Bone marrow (tissue), 2 donors: Measurements from ENCODE around the gene USP17L28.
"Not testable (repeated sequence)": the region's sequence is repeated elsewhere in the genome, so short reads cannot be mapped to it uniquely, and the experiment has no call there.

Experiments
- DNase-seq, 2 donors: peaks; one replicate each; lab custom pipeline; 2025; lab: John Stamatoyannopoulos, UW

USP17L28 gene, protein sequence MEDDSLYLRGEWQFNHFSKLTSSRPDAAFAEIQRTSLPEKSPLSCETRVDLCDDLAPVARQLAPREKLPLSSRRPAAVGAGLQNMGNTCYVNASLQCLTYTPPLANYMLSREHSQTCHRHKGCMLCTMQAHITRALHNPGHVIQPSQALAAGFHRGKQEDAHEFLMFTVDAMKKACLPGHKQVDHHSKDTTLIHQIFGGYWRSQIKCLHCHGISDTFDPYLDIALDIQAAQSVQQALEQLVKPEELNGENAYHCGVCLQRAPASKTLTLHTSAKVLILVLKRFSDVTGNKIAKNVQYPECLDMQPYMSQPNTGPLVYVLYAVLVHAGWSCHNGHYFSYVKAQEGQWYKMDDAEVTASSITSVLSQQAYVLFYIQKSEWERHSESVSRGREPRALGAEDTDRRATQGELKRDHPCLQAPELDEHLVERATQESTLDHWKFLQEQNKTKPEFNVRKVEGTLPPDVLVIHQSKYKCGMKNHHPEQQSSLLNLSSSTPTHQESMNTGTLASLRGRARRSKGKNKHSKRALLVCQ

GRCh38 chr4:9348593-9348992 lies at the start of gene USP17L28:
Gene USP17L28 (plus strand): TSS chr4:9348893. CDS start chr4:9348893, 0 bp downstream.
- not testable (repeated sequence) for DNase-seq

GRCh38 chr4:9324191-9324590 lies 24.5 kb upstream of the USP17L28 start:
- DNase-seq, result not testable (repeated sequence)

- DNase-seq, result not testable (repeated sequence)
Observed at GRCh38 chr4:9324865-9325264, 23.8 kb upstream of the USP17L28 start, which contains the start of gene USP17L24. Gene USP17L24 (plus strand): TSS chr4:9325165. CDS start chr4:9325165, 0 bp downstream.

DNA sequence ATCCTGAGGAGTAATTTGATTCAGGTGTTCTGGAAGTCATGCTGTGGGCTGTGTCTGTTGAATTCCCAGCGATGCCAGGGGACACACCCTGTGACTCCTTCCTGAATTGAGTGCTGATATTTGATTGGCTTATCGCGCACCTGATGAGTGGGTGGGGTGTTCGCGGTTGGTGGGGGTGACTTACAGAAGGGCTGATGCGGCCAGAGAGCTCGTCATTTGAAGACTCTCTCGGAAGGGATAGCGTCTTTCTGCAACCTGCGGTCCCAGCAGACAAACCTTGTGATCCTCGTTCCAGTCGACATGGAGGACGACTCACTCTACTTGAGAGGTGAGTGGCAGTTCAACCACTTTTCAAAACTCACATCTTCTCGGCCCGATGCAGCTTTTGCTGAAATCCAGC lies 19.1 kb upstream of the USP17L28 start, which contains the start of gene USP17L25:
TSS of gene USP17L25 (plus strand) at position 301 of the 400 bp plus-strand sequence. CDS start at position 301, 0 bp downstream.
- DNase-seq, result not testable (repeated sequence)

DNA sequence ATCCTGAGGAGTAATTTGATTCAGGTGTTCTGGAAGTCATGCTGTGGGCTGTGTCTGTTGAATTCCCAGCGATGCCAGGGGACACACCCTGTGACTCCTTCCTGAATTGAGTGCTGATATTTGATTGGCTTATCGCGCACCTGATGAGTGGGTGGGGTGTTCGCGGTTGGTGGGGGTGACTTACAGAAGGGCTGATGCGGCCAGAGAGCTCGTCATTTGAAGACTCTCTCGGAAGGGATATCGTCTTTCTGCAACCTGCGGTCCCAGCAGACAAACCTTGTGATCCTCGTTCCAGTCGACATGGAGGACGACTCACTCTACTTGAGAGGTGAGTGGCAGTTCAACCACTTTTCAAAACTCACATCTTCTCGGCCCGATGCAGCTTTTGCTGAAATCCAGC lies 14.3 kb upstream of the USP17L28 start, which contains the start of gene USP17L26:
TSS of gene USP17L26 (plus strand) at position 301 of the 400 bp plus-strand sequence. CDS start at position 301, 0 bp downstream.
- not testable (repeated sequence) for DNase-seq

DNA sequence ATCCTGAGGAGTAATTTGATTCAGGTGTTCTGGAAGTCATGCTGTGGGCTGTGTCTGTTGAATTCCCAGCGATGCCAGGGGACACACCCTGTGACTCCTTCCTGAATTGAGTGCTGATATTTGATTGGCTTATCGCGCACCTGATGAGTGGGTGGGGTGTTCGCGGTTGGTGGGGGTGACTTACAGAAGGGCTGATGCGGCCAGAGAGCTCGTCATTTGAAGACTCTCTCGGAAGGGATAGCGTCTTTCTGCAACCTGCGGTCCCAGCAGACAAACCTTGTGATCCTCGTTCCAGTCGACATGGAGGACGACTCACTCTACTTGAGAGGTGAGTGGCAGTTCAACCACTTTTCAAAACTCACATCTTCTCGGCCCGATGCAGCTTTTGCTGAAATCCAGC lies 9.6 kb upstream of the USP17L28 start, which contains the start of gene USP17L5:
TSS of gene USP17L5 (plus strand) at position 301 of the 400 bp plus-strand sequence. CDS start at position 301, 0 bp downstream.
- not testable (repeated sequence) for DNase-seq

- DNase-seq, result not testable (repeated sequence)
Observed at GRCh38 chr4:9343848-9344247, 4.8 kb upstream of the USP17L28 start, which contains the start of gene USP17L27. Gene USP17L27 (plus strand): TSS chr4:9344148. CDS start chr4:9344148, 0 bp downstream.

DNA sequence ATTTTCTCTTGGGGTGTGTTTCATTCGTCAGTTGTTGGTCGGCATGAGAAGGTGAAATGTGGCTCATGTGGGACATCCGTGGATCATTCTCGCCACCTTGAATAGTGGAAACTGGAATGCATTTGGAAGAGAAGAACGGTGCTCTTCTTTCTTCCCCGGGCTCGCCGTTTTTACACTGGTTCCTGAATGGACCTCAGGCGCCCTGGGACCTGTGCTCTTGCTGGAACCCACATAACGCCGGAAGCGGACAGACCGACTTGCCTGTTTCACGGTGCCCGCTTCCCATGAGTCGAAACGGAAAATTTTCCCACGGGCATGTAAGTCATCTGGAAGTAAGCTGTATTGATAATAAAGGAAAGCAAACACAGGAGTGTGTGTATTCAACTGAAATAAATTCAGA lies 2.2 kb downstream of the USP17L28 start:
- DNase-seq, result not testable (repeated sequence)

DNA sequence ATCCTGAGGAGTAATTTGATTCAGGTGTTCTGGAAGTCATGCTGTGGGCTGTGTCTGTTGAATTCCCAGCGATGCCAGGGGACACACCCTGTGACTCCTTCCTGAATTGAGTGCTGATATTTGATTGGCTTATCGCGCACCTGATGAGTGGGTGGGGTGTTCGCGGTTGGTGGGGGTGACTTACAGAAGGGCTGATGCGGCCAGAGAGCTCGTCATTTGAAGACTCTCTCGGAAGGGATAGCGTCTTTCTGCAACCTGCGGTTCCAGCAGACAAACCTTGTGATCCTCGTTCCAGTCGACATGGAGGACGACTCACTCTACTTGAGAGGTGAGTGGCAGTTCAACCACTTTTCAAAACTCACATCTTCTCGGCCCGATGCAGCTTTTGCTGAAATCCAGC lies 4.6 kb downstream of the USP17L28 start, which contains the start of gene USP17L29:
TSS of gene USP17L29 (plus strand) at position 301 of the 400 bp plus-strand sequence. CDS start at position 301, 0 bp downstream.
- DNase-seq, result not testable (repeated sequence)

- DNase-seq, result not testable (repeated sequence)
Observed at GRCh38 chr4:9362829-9363228, 14.1 kb downstream of the USP17L28 start, which contains the start of gene USP17L30. Gene USP17L30 (plus strand): TSS chr4:9363129. CDS start chr4:9363129, 0 bp downstream.

DNA sequence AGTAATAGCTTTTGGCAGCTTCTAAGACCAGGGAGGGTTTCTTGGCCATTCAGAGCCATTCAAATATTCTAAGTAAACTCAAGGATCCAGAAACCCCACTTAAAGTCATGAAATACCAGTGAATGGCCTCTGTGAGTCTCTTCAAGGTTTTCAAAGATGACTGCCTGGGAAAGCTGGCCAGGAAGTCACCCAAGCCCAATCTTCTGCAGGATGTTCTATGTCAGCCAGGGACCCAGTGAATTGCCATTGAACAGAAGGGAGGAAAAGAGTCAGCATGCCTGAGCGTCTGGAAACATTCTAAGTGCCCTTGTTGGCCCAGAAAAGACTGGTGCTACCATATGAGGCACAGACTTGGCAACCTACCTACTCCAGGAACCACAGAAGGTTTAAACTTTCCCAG lies 31.2 kb downstream of the USP17L28 start:
- not testable (repeated sequence) for DNase-seq

DNA sequence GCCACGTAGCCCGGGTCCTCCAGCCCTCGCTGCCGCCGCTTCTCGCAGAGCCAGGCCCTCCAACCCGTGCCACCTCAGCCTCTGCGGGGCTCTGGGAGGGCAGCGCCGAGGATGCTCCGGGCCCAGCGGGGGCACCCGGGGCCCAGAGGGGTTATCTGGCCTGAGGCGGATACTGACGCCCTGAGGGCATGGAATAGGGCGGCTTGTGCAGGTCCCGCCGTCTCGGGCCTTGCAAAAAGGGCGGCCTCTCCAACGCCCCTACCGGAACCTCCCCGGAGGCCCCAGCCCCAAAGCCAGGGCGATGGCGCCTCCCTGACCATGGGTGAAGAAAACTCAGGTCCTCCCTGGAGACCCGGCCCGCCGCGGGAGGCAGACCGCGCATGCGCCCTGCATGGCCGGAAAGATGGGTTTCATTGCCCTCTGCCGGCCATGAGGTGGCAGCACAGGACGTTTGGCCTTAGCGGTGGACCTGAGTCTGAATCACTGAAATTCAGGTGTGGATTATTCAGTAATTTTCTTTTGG lies 32.4 kb downstream of the USP17L28 start:
- DNase-seq, result not testable (repeated sequence)

DNA sequence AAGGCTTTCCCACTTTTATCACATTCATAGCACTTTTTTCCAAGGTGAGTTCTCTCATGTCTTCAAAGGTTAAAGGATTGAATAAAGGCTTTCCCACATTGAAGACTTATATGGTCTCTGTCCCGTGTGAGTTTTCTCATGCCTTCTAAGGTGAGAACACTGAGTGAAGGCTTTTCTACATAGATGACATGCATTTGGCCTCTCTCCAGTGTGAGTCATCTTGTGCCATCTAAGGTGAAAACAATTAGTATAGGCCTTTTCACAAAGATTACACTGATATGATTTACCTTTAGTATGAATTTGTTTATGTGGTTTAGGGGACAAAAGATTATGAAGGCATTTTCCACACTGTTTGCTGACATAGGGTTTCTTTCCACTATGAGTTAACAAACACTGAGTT lies 35.4 kb downstream of the USP17L28 start:
- no peak for DNase-seq

DNA sequence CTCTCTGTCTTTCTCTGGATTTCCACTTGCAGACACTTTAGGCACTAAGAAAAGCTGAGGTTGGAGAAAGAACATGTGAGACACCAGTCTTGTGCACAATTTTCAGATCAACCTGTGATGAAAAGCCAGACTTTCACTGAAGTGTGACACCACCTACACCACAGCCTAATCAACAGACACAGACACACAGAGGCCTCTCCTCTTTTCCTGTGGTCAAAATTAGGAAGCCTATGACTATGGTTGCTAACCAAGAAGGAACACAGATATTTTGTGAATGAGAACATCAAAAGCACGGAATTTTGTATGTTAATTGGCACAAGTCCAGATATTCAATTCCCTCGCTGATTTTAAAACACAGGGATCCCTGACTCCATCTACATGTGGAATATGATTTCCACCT lies 40.3 kb downstream of the USP17L28 start:
- not testable (repeated sequence) for DNase-seq
